Loucy (cell line): ENCODE measurements around the gene RGS3.

Experiments used
- H2AFZ ChIP-seq: fragments of 200-600 bp; sonication (generic); 2 replicates; pipeline ENCODE4 v1.6.0; 2016; ENCODE audit warnings: antibody characterized with exemption, mild to moderate bottlenecking, low read length, moderate library complexity
- H3F3A ChIP-seq: fragments of 200-600 bp; 2 replicates; pipeline ENCODE4 v1.6.0; 2016; ENCODE audit warnings: antibody characterized with exemption, low read depth, mild to moderate bottlenecking
- H3K27me3 ChIP-seq: fragments of 200-600 bp; sonication (generic); 2 replicates; pipeline ENCODE4 v1.6.1; 2014; ENCODE audit warnings: low read length, mild to moderate bottlenecking; ENCODE audit not compliant: insufficient read depth, poor library complexity, severe bottlenecking
- H3K36me3 ChIP-seq: fragments of 200-600 bp; sonication (generic); 2 replicates; pipeline ENCODE4 v1.6.1; 2016; ENCODE audit warnings: low read length; ENCODE audit not compliant: insufficient read depth
- H3K4me1 ChIP-seq: fragments of 200-600 bp; sonication (generic); 2 replicates; pipeline ENCODE4 v1.5.1; 2014; ENCODE audit warnings: low read length, mild to moderate bottlenecking; ENCODE audit not compliant: insufficient read depth, poor library complexity, severe bottlenecking
- H3K4me2 ChIP-seq: fragments of 200-600 bp; sonication (generic); 2 replicates; pipeline ENCODE4 v1.6.0; 2014; ENCODE audit warnings: antibody characterized with exemption, low read length, low read depth, mild to moderate bottlenecking; ENCODE audit not compliant: poor library complexity, severe bottlenecking
- H3K4me3 ChIP-seq: fragments of 200-600 bp; sonication (generic); 2 replicates; pipeline ENCODE4 v1.5.1; 2014; ENCODE audit warnings: low read length, mild to moderate bottlenecking, mixed read lengths; ENCODE audit not compliant: poor library complexity, severe bottlenecking
- H3K79me2 ChIP-seq: fragments of 200-600 bp; sonication (generic); 2 replicates; pipeline ENCODE4 v1.6.1; 2014; ENCODE audit warnings: low read length; ENCODE audit not compliant: insufficient read depth
- H3K9ac ChIP-seq: fragments of 200-600 bp; sonication (generic); 2 replicates; pipeline ENCODE4 v1.6.0; 2014; ENCODE audit warnings: mild to moderate bottlenecking, low read depth, low read length, moderate library complexity; ENCODE audit not compliant: poor library complexity, severe bottlenecking
- H3K9me2 ChIP-seq: fragments of 200-600 bp; sonication (generic); replicated peaks from 2 replicates; pipeline ENCODE4 v1.6.1; 2016; ENCODE audit warnings: low read depth, low read length, mixed read lengths
- H3K9me3 ChIP-seq: fragments of 200-600 bp; sonication (generic); 2 replicates; pipeline ENCODE4 v1.6.1; 2014; ENCODE audit warnings: mild to moderate bottlenecking, antibody characterized with exemption, low read length, low read depth; ENCODE audit not compliant: insufficient read depth
- H4K20me1 ChIP-seq: fragments of 200-600 bp; sonication (generic); 2 replicates; pipeline ENCODE4 v1.6.0; 2014; ENCODE audit warnings: antibody characterized with exemption, low read length, mild to moderate bottlenecking; ENCODE audit not compliant: insufficient read depth, poor library complexity, severe bottlenecking
- EZH2phosphoT487 ChIP-seq: fragments of 200-600 bp; IDR thresholded peaks from 2 replicates; pipeline ENCODE4 v1.6.1; 2018; ENCODE audit warnings: antibody characterized with exemption, mild to moderate bottlenecking, moderate library complexity, borderline replicate concordance
- TF ChIP-seq, protein P1 (sequence below): fragments of 200-600 bp; sonication (generic); conservative IDR thresholded peaks from 2 replicates; pipeline ENCODE4 v1.5.1; 2014; ENCODE audit warnings: mild to moderate bottlenecking, antibody characterized with exemption, low read length

RGS3 gene

DNA sequence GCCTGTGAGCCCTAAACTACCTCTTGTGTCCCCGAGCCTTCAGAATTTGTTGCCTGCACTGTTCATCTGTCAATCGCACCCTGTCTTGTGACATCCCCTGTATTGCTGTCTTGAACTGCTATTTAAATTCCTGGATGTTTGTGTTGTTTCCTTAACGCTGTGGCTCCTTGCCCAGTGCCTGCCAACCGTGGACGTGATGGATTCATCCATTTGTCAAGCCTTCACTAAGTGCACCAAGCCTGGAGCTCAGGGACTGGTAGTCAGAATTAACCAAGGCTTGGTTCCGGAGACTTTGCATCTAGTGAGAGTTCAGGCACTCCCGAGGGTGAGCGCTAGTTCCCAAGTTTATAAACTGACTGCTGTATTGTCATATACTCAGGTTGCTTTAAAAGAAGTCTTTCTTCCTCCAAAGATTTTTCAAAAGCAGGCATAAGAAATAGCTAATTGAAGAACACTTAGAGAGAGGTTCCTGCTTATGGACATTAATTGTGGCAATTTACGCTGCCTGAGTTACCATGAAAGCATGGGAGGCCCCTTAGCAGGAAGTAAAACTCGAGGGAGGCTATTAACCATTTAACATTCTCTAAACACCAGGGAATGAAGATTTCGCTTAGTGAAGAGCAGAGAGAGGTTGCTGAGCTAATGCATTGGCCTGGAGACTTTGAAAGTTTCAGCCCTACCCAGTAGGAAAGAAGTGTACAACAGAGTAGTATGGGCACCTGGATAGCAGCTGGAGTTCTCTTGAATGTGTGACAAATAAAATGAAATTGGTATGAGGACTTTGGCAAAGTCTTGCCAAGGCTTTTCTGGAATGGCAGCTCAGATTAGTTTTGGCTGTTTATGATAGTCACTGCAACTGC is 29.0 kb downstream of the RGS3 start:
- Histone ChIP-seq H3K36me3 (no peaks in the 10 kb centered on the region), H3K4me3 (no peak overlapping the region), H3F3A (no peaks in the 10 kb centered on the region), H3K9ac (peak overlapping the region; percentile 14), H3K4me2 (peak overlapping the region; percentile 50), H2AFZ (peak overlapping the region; percentile 56; the same call in 1 of the 2 replicates), H3K79me2 (no peaks in the 10 kb centered on the region), H3K4me1 (peaks cover 16% of the 10 kb centered on the region), H4K20me1 (no peaks in the 10 kb centered on the region), H3K27me3 (no peaks in the 10 kb centered on the region), H3K9me2 (no peaks in the 10 kb centered on the region), H3K9me3 (no peaks in the 10 kb centered on the region)
- TF ChIP-seq, protein P1, sequence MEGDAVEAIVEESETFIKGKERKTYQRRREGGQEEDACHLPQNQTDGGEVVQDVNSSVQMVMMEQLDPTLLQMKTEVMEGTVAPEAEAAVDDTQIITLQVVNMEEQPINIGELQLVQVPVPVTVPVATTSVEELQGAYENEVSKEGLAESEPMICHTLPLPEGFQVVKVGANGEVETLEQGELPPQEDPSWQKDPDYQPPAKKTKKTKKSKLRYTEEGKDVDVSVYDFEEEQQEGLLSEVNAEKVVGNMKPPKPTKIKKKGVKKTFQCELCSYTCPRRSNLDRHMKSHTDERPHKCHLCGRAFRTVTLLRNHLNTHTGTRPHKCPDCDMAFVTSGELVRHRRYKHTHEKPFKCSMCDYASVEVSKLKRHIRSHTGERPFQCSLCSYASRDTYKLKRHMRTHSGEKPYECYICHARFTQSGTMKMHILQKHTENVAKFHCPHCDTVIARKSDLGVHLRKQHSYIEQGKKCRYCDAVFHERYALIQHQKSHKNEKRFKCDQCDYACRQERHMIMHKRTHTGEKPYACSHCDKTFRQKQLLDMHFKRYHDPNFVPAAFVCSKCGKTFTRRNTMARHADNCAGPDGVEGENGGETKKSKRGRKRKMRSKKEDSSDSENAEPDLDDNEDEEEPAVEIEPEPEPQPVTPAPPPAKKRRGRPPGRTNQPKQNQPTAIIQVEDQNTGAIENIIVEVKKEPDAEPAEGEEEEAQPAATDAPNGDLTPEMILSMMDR = no peak
- no peak for TF ChIP-seq EZH2phosphoT487

DNA sequence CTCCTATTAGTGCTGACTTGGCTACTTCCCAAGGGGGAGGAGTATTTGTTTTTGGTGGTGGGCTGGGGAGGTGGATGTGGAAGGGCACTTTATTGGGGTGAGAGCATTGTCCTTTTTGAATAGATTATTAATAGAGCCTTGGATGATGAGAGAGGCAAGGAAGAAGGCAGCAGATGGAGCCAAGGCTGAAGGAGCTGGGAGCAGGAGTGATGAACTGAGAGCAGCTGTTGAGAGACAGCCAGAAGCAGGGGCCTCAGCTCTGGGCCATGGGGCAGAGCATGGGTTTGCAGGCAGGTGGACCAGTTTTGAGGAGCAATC is 29.6 kb downstream of the RGS3 start:
- Histone ChIP-seq H3K9me2 (no peaks in the 10 kb centered on the region), H2AFZ (peak overlapping the region; percentile 56; the same call in 1 of the 2 replicates), H3F3A (no peaks in the 10 kb centered on the region), H3K4me1 (peaks cover 16% of the 10 kb centered on the region), H3K4me3 (no peak overlapping the region), H3K36me3 (no peaks in the 10 kb centered on the region), H3K9ac (peak overlapping the region; percentile 14), H4K20me1 (no peaks in the 10 kb centered on the region), H3K9me3 (no peaks in the 10 kb centered on the region), H3K27me3 (no peaks in the 10 kb centered on the region), H3K79me2 (no peaks in the 10 kb centered on the region), H3K4me2 (peak overlapping the region; percentile 50)
- no peak for TF ChIP-seq EZH2phosphoT487
- TF ChIP-seq, protein P1 = no peak

DNA sequence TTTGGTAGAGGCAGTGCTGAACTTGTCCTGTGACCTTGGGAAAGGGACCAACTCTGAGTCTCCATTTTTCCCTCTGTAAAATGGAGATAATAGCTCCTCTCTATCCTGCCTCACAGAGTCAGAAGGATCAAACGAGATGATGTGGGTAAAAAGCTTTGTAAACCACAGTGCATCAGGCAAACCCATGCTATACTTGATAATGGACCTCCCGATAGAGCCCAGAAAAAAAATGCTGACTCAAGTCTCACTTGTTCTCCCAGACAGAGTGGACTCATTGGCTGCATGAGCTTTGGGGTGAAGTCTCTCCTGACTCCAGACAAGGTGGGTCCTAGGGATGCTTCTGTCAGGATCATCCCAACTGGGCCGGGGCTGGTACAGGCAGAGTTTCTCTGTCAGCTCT is 32.0 kb downstream of the RGS3 start:
- no peaks in the 10 kb centered on the region for H3K79me2 ChIP-seq
- H3K4me2 ChIP-seq = no peak overlapping the region
- H3K27me3 ChIP-seq = no peaks in the 10 kb centered on the region

More for the DNA sequence above, 32.0 kb downstream of the RGS3 start:
- H3K9ac ChIP-seq = no peak overlapping the region
- no peaks in the 10 kb centered on the region for H3K9me2 ChIP-seq
- H3K4me1 ChIP-seq = peaks cover 16% of the 10 kb centered on the region
- no peak for TF ChIP-seq EZH2phosphoT487
- TF ChIP-seq, protein P1 = no peak
- H4K20me1 ChIP-seq = no peaks in the 10 kb centered on the region
- H2AFZ ChIP-seq = no peak overlapping the region
- H3K4me3 ChIP-seq = no peak overlapping the region
- H3K36me3 ChIP-seq = no peaks in the 10 kb centered on the region
- H3F3A ChIP-seq = no peaks in the 10 kb centered on the region
- no peaks in the 10 kb centered on the region for H3K9me3 ChIP-seq
